Heart right ventricle (tissue), 16 donors: ENCODE measurements around the gene WAC. TPM values are rescaled to one million over a fixed set of nuclear protein-coding genes. Genes with fewer than 3 reads are reported as not detected.
A peak's percentile ranks its signal among the peaks of the same experiment; 100 is the strongest.

Experiments
- ATAC-seq, 8 donors: fragments of 200-7000 bp; cut with Tn5 transposase; one replicate each; pipeline ENCODE4 v1.9.1; 2020; ENCODE audit warnings: mild to moderate bottlenecking in 8 of 8, moderate library complexity in 8 of 8, moderate number of reproducible peaks in 1 of 8
- DNase-seq, 2 donors: peaks; one replicate each; pipeline ENCODE4 v3.0.0-alpha.2; 2020
- H3K27ac ChIP-seq, 10 donors: fragments of 200-600 bp; sonication (generic) in 2 of 10; one replicate each; pipeline versions ENCODE4 v1.5.0 to v1.8.0; 2020 to 2022; ENCODE audit warnings: mild to moderate bottlenecking in 3 of 10
- H3K27me3 ChIP-seq, 7 donors: fragments of 200-600 bp; one replicate each; pipeline ENCODE4 v1.8.0; 2021 to 2022; ENCODE audit warnings: mild to moderate bottlenecking in 2 of 7
- H3K36me3 ChIP-seq, 9 donors: fragments of 200-600 bp; sonication (generic) in 1 of 9; one replicate each; pipeline versions ENCODE4 v1.5.0 to v1.8.0; 2020 to 2022; ENCODE audit warnings: mild to moderate bottlenecking in 2 of 9
- H3K4me1 ChIP-seq, 9 donors: fragments of 200-600 bp; sonication (generic) in 1 of 9; one replicate each; pipeline versions ENCODE4 v1.5.0 to v1.8.0; 2020 to 2022; ENCODE audit warnings: mild to moderate bottlenecking in 4 of 9
- H3K4me3 ChIP-seq, 10 donors: fragments of 200-600 bp; sonication (generic) in 2 of 10; one replicate each; pipeline versions ENCODE4 v1.5.0 to v1.8.0; 2020 to 2022; ENCODE audit warnings: mild to moderate bottlenecking in 7 of 10, moderate library complexity in 2 of 10
- H3K9me3 ChIP-seq, 11 donors: fragments of 200-600 bp in 10 of 11; sonication (generic) in 2 of 11; one replicate each; pipeline versions ENCODE4 v1.5.0 to v1.8.0; 2013 to 2022; ENCODE audit warnings: mild to moderate bottlenecking in 2 of 11, control low read depth in 1 of 11, moderate library complexity in 1 of 11
- CTCF ChIP-seq, 9 donors: fragments of 200-600 bp; sonication (generic) in 2 of 9; IDR thresholded peaks; one replicate each; pipeline versions ENCODE4 v1.5.0 to v1.8.0; 2021 to 2022; ENCODE audit warnings: antibody characterized with exemption in 9 of 9, mild to moderate bottlenecking in 5 of 9, moderate library complexity in 1 of 9
- WGBS, 2 donors: extraction: QIAGEN DNeasy Blood & Tissue Kit; methylation state at CpG; one replicate each; pipeline ENCODE4 v1.1.7; 2013; ENCODE audit warnings: inconsistent platforms in 1 of 2; 5-methylcytosine and 5-hydroxymethylcytosine counted together
- intact Hi-C, 10 donors: fragments of 100-400 bp; cut with DNase I; formaldehyde crosslinking; loops; one replicate each; pipeline versions ENCODE4 v1.11.1 to v1.14.2; 2022
- polyA plus RNA-seq, 2 donors: library from polyadenylated mRNA; stranded (reverse); fragments of 200-250 nt; gene quantifications; one replicate each; pipeline ENCODE4 v1.2.3, GENCODE V29; 2013
- total RNA-seq, 10 donors: library from RNA; stranded (reverse); fragmentation: NEBNext Ultra II Directional in 3 of 10; extraction: Animal tissue kit (Norgen Biotek cat#: 25700) in 3 of 10; gene quantifications; one replicate each; pipeline versions ENCODE4 v1.2.1 to v1.2.4, GENCODE V29; 2021 to 2023
- donor health status: Arrhythmogenic right ventricular cardiomyopathy.
- donor health status: ischemic (EF 13 %, LVEDD 7.1; RV severe dilation, severe dysfunction).
- donor health status: healthy with polysubstance abuse.
- donor health status: DM: no; HTN: yes; CAD: no.
- donor health status: DM: no; HTN: no; CAD: no.
- donor health status: ischemic (EF 25% LVEDD 6.9; RV normal size, moderate dysfunction).
- donor health status: ischemic (EF 25% LVEDD 5.7; RV mildly dilated, moderate dysfunction).
- donor health status: healthy.
- donor health status: DM: yes; HTN: yes; CAD: no.
- donor health status: Ischemic cardiomyopathy.
- donor health status: ischemic (EF 35%, LVEDD 5.7; RV mildly dilated, moderate dysfunction).
- donor health status: nonischemic (EF 11% LVEDD 7.7; RV severe dilation, severe dysfunction).
- donor health status: DM: yes; HTN: yes; CAD: no.
- donor health status: PGD.
- donor health status: ischemic (EF 29% LVEDD 5.4; RV normal size, mild dysfunction).
- donor health status: nonischemic (EF 23%, LVEDD 6.1; RV moderate dilation, normal function).

WAC gene
- total and polyA plus RNA-seq, 12 donors, result 17.4 to 134 (median 93.9) TPM

- DNase-seq (no peak), ATAC-seq (no peak)
- Histone ChIP-seq H3K9me3 (no peaks in the 10 kb centered on the region), H3K36me3 (peaks cover 0 to 99% (median 31%) of the 10 kb centered on the region in 9 donors), H3K4me3 (no peak overlapping the region), H3K4me1 (peaks cover 3 to 72% (median 54%) of the 10 kb centered on the region in 9 donors), H3K27me3 (no peaks in the 10 kb centered on the region), H3K27ac (no peak overlapping the region)
- TF ChIP-seq CTCF (IDR thresholded peaks at IDR 0.05), result no peak
- WGBS, 2 donors, result 50 to 58% methylated on average over 4 of the region's 4 CpGs
- intact Hi-C loops, result no loop called here
Measured at GRCh38 chr10:28545967-28546644, 13.2 kb downstream of the WAC start.

- peaks cover 0 to 82% (median 65%) of the 10 kb centered on the region in 9 donors for H3K4me1 ChIP-seq
Measured at GRCh38 chr10:28548781-28549498, 16.0 kb downstream of the WAC start.

GRCh38 chr10:28551086-28551485 is 18.2 kb downstream of the WAC start:
- Histone ChIP-seq H3K4me1 (peaks cover 0 to 90% (median 66%) of the 10 kb centered on the region in 9 donors), H3K27ac (peak overlapping the region in 2 of 10 donors; percentile 7 to 37), H3K4me3 (no peak overlapping the region), H3K9me3 (no peaks in the 10 kb centered on the region), H3K36me3 (peaks cover 0 to 95% (median 12%) of the 10 kb centered on the region in 9 donors), H3K27me3 (no peaks in the 10 kb centered on the region)
- TF ChIP-seq CTCF (IDR thresholded peaks at IDR 0.05), result no peak
- intact Hi-C loops, result no loop called here
- ATAC-seq, result no peak
- WGBS, 2 donors, result 38 to 49% methylated on average over 3 of the region's 3 CpGs
- no peak for DNase-seq

More at GRCh38 chr10:28548781-28549498, 16.0 kb downstream of the WAC start:
- intact Hi-C loops, result no loop called here
- TF ChIP-seq CTCF (IDR thresholded peaks at IDR 0.05), result no peak
- 91 to 95% methylated on average over 2 of the region's 2 CpGs for WGBS, 2 donors
- peak in 1 of 8 donors; percentile 9 for ATAC-seq
- H3K27ac ChIP-seq, result no peak overlapping the region
- peaks cover 0 to 96% (median 12%) of the 10 kb centered on the region in 9 donors for H3K36me3 ChIP-seq
- no peak overlapping the region for H3K4me3 ChIP-seq
- no peaks in the 10 kb centered on the region for H3K9me3 ChIP-seq
- no peaks in the 10 kb centered on the region for H3K27me3 ChIP-seq
- no peak for DNase-seq

- peaks cover 0 to 97% (median 77%) of the 10 kb centered on the region in 9 donors for H3K4me1 ChIP-seq
- TF ChIP-seq CTCF (IDR thresholded peaks at IDR 0.05), result no peak
- H3K27ac ChIP-seq, result no peak overlapping the region
- no peak for ATAC-seq
- DNase-seq, result no peak
- intact Hi-C loops, result no loop called here
- peaks cover 0 to 87% (median 12%) of the 10 kb centered on the region in 9 donors for H3K36me3 ChIP-seq
- no peak overlapping the region for H3K4me3 ChIP-seq
- no peaks in the 10 kb centered on the region for H3K27me3 ChIP-seq
- no peaks in the 10 kb centered on the region for H3K9me3 ChIP-seq
- 45 to 57% methylated on average over 4 of the region's 4 CpGs for WGBS, 2 donors
Measured at GRCh38 chr10:28552775-28553174, 19.9 kb downstream of the WAC start.
